Ectodermal cell (in vitro differentiated cells): ENCODE data around the gene ADD2.

Experiments
- H3K27ac ChIP-seq: 2 replicates; pipeline ENCODE4 v1.7.0; 2013; ENCODE audit warnings: mild to moderate bottlenecking, low read depth, low read length; ENCODE audit not compliant: insufficient read depth, poor library complexity, severe bottlenecking
- H3K27me3 ChIP-seq: 2 replicates; pipeline ENCODE4 v1.7.0; 2013; ENCODE audit warnings: mild to moderate bottlenecking, low read length; ENCODE audit not compliant: insufficient read depth, control insufficient read depth, poor library complexity, severe bottlenecking
- H3K36me3 ChIP-seq: one replicate; pipeline ENCODE4 v1.7.0; 2013; ENCODE audit warnings: low read length; ENCODE audit not compliant: control insufficient read depth, insufficient read depth
- H3K4me1 ChIP-seq: one replicate; pipeline ENCODE4 v1.7.0; 2013; ENCODE audit warnings: low read length; ENCODE audit not compliant: control insufficient read depth, insufficient read depth
- H3K4me3 ChIP-seq: 2 replicates; pipeline ENCODE4 v1.7.0; 2013; ENCODE audit warnings: low read depth, low read length, control low read depth; ENCODE audit not compliant: insufficient read depth
- H3K9me3 ChIP-seq: 2 replicates; pipeline ENCODE4 v1.7.0; 2013; ENCODE audit warnings: mild to moderate bottlenecking, low read length, moderate library complexity; ENCODE audit not compliant: control insufficient read depth
- WGBS, 2 experiments: methylation state at CpG; one replicate each; pipeline ENCODE4 v1.1.7; 2013; ENCODE audit warnings: missing lambda C conversion rate in 2 of 2; 5-methylcytosine and 5-hydroxymethylcytosine counted together

Gene ADD2

GRCh38 chr2:70784320-70784719 lies 16.3 kb upstream of the ADD2 start:
- Histone ChIP-seq H3K36me3 (no peaks in the 10 kb centered on the region), H3K4me1 (no peaks in the 10 kb centered on the region), H3K27me3 (peaks cover 36% of the 10 kb centered on the region), H3K4me3 (no peak overlapping the region), H3K27ac (no peak overlapping the region), H3K9me3 (no peaks in the 10 kb centered on the region)
- WGBS, 2 experiments: 97 to 99% methylated on average over 2 of the region's 2 CpGs

- Histone ChIP-seq H3K4me1 (no peaks in the 10 kb centered on the region), H3K4me3 (no peak overlapping the region), H3K27me3 (no peaks in the 10 kb centered on the region), H3K27ac (no peak overlapping the region), H3K36me3 (no peaks in the 10 kb centered on the region), H3K9me3 (no peaks in the 10 kb centered on the region)
- 90 to 92% methylated on average over 8 of the region's 8 CpGs for WGBS, 2 experiments
Measured at GRCh38 chr2:70779911-70780545, 12.0 kb upstream of the ADD2 start.

DNA sequence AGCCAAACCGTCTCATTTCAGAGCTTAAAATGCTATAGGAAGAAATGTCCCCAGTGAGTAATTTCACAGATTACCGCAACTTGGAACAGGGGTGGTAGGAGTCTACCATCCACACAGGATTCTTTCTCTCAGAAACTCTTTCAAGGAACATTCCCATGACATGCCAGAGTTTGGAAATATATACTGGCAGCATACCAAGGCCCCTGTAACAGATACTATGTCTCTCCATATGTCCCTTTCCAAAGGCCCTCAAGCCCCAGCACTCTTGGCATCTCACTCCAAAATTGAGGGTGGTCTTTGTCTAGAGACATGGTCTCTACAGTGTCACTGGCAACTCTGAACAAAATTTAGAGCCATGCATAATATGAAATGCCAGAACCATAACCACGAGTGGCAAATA lies 11.5 kb upstream of the ADD2 start:
- Histone ChIP-seq H3K4me3 (no peak overlapping the region), H3K4me1 (no peaks in the 10 kb centered on the region), H3K27me3 (no peaks in the 10 kb centered on the region), H3K9me3 (no peaks in the 10 kb centered on the region), H3K27ac (no peak overlapping the region), H3K36me3 (no peaks in the 10 kb centered on the region)
- 94 to 96% methylated on average over 3 of the region's 3 CpGs for WGBS, 2 experiments

- Histone ChIP-seq H3K4me3 (no peak overlapping the region), H3K27me3 (no peaks in the 10 kb centered on the region), H3K36me3 (no peaks in the 10 kb centered on the region), H3K4me1 (no peaks in the 10 kb centered on the region), H3K27ac (no peak overlapping the region), H3K9me3 (no peaks in the 10 kb centered on the region)
- WGBS, 2 experiments: 88 to 93% methylated on average over 1 of the region's 1 CpG
Measured at GRCh38 chr2:70778676-70779075, 10.7 kb upstream of the ADD2 start.

DNA sequence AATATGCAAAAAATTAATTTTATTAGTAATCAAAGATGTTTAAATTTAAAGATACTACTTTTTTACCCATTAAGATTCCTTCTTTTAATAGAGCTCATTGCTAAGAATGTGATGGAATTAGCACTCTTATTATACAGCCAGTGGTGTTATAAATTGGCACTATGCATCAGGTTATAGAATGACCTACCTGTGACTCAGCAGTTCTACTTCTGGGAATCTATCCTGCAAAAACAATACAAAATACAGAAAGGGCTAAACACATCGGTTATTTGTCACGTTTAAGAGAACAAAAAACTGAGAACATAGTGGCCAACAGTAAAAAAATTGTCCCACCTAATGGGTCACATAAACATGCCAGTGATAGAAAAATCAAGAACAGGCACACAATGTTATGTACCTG lies 9.4 kb upstream of the ADD2 start:
- H3K4me3 ChIP-seq: no peak overlapping the region
- H3K9me3 ChIP-seq: no peaks in the 10 kb centered on the region
- WGBS, 2 experiments: 86 to 90% methylated on average over 2 of the region's 2 CpGs
- H3K27me3 ChIP-seq: no peaks in the 10 kb centered on the region
- no peaks in the 10 kb centered on the region for H3K4me1 ChIP-seq
- H3K36me3 ChIP-seq: no peaks in the 10 kb centered on the region
- H3K27ac ChIP-seq: no peak overlapping the region

DNA sequence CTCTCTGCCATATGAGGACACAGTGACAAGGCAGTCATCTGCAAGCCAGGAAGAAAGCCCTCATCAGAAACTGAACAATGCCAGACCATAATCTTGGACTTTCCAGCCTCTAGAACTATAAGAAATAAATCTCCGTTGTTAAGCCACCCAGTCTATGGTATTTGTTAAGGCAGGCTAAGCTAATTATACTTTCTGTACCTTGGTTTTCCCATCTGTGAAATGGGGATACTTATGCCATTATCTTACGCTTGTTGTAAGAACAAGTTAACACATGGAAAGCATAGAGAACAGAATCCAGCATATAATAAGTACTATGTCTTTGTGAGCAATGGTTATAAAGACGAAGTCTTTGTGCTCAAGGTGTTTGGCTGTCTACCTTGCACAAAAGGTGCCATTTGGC lies 8.3 kb upstream of the ADD2 start:
- no peaks in the 10 kb centered on the region for H3K27me3 ChIP-seq
- no peaks in the 10 kb centered on the region for H3K4me1 ChIP-seq
- H3K4me3 ChIP-seq: no peak overlapping the region
- no peaks in the 10 kb centered on the region for H3K36me3 ChIP-seq
- no peaks in the 10 kb centered on the region for H3K9me3 ChIP-seq
- no peak overlapping the region for H3K27ac ChIP-seq
- WGBS, 2 experiments: 97% methylated on average over 3 of the region's 3 CpGs

DNA sequence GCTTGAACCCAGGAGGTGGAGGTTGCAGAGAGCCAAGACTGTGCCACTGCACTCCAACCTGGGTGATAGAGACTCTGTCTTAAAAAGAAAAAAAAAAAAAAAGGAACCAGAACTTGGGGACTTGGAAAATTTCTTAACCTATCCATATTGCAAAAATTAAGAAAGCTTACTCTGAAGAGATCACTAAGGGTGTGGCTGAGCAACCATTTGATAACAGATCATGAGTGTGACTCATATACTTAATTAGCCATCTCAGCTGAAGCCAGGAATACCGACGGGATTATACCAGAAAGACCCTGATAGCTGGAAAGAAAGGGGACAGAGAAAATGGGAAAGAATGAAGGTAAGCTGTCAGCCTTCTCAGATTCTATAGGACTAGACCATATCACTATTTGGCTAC lies 7.1 kb upstream of the ADD2 start:
- Histone ChIP-seq H3K4me1 (no peaks in the 10 kb centered on the region), H3K36me3 (no peaks in the 10 kb centered on the region), H3K4me3 (no peak overlapping the region), H3K27me3 (no peaks in the 10 kb centered on the region), H3K27ac (no peak overlapping the region), H3K9me3 (no peaks in the 10 kb centered on the region)
- WGBS, 2 experiments: 61 to 81% methylated on average over 2 of the region's 2 CpGs

DNA sequence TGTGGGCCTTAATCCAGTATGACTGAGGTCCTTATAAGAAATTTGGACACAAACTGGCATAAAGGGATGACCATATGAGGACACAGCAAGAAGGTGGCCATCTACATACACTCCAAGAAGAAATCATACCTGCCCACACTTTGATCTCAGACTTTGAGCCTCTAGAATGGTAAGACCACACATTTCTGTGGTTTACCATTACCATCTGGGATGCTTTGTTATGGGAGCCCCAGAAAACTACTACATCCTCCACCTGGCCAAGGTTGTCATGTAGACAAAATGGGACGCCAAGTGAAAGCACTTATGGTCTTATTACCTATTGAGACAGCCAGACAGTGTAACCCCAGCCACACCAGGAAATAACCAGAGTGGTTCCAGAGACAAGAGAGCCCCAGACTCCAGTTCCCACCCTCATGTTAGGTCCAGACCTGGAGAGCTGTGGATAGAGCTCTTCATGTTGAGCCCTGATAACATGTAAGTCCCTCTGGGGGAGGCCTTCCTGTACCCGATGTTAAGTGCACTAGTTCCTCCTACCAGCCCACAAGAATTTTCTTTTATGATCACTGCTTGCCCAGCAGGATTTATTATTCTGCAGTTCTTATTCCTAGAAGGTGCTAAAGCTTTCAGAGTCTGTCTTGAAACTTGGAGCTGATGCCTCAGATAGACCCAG lies 4.6 kb upstream of the ADD2 start:
- H3K36me3 ChIP-seq: no peaks in the 10 kb centered on the region
- H3K9me3 ChIP-seq: no peaks in the 10 kb centered on the region
- no peak overlapping the region for H3K27ac ChIP-seq
- no peak overlapping the region for H3K4me3 ChIP-seq
- 92% methylated on average over 2 of the region's 2 CpGs for WGBS, 2 experiments
- H3K27me3 ChIP-seq: no peaks in the 10 kb centered on the region
- no peaks in the 10 kb centered on the region for H3K4me1 ChIP-seq

- Histone ChIP-seq H3K27me3 (no peaks in the 10 kb centered on the region), H3K9me3 (no peaks in the 10 kb centered on the region), H3K36me3 (no peaks in the 10 kb centered on the region), H3K4me1 (no peaks in the 10 kb centered on the region), H3K4me3 (no peak overlapping the region), H3K27ac (no peak overlapping the region)
- 96 to 97% methylated on average over 2 of the region's 2 CpGs for WGBS, 2 experiments
Measured at GRCh38 chr2:70771446-70771845, 3.4 kb upstream of the ADD2 start.

- no peaks in the 10 kb centered on the region for H3K9me3 ChIP-seq
- no peak overlapping the region for H3K27ac ChIP-seq
- no peak overlapping the region for H3K4me3 ChIP-seq
- H3K4me1 ChIP-seq: peaks cover 7% of the 10 kb centered on the region
- no peaks in the 10 kb centered on the region for H3K27me3 ChIP-seq
- WGBS, 2 experiments: 64 to 72% methylated on average over 2 of the region's 2 CpGs
- H3K36me3 ChIP-seq: no peaks in the 10 kb centered on the region
Measured at GRCh38 chr2:70769450-70769849, 1.4 kb upstream of the ADD2 start.
